ENCODE measurements around the gene PRPSAP1. TPM values are rescaled to one million over a fixed set of nuclear protein-coding genes. Genes with fewer than 3 reads are reported as not detected.
"Not testable (repeated sequence)": the region's sequence is repeated elsewhere in the genome, so short reads cannot be mapped to it uniquely, and the experiment has no call there.

The PRPSAP1 gene
- total RNA-seq, 2 donors from 2014 or later = 61.7 to 70.3 TPM

GRCh38 chr17:76273445-76274111 lies 80.1 kb downstream of the PRPSAP1 start:
- ATAC-seq (no peak), DNase-seq (peak in 1 of 2 donors; percentile 20)
- intact Hi-C loops (cut with DNase I, micrococcal nuclease) = loop anchor here in 1 of 2 donors (10.0 kb wide), 1 partner anchor 149 kb away; no protein-coding TSS in a partner anchor

- intact Hi-C loops (cut with DNase I, micrococcal nuclease) = loop anchor here in 1 of 2 donors (10.0 kb wide), 1 partner anchor 148 kb away; no protein-coding TSS in a partner anchor
- ATAC-seq = no peak
- peak in 1 of 2 donors; percentile 43 for DNase-seq
These were observed 80.9 kb downstream of the PRPSAP1 start for GRCh38 chr17:76272541-76273444.

GRCh38 chr17:76271669-76272540 lies 81.8 kb downstream of the PRPSAP1 start:
- DNase-seq (peak; percentile 64 to 73), ATAC-seq (peak; percentile 50)
- intact Hi-C loops (cut with DNase I, micrococcal nuclease) = loop anchor here in 1 of 2 donors (10.0 kb wide), 1 partner anchor 147 kb away; no protein-coding TSS in a partner anchor

GRCh38 chr17:76270770-76271668 lies 82.7 kb downstream of the PRPSAP1 start:
- ATAC-seq (peak; percentile 9), DNase-seq (peak in 1 of 2 donors; percentile 36)
- intact Hi-C loops (cut with DNase I, micrococcal nuclease) = loop anchor here in 1 of 2 donors (10.0 kb wide), 1 partner anchor 146 kb away; no protein-coding TSS in a partner anchor

GRCh38 chr17:76270127-76270592 lies 83.6 kb downstream of the PRPSAP1 start:
- ATAC-seq = no peak
- intact Hi-C loops (cut with DNase I, micrococcal nuclease) = loop anchor here in 1 of 2 donors (10.0 kb wide), 1 partner anchor 145 kb away; no protein-coding TSS in a partner anchor
- peak in 1 of 2 donors; percentile 26 for DNase-seq

GRCh38 chr17:76268991-76269981 lies 84.4 kb downstream of the PRPSAP1 start:
- intact Hi-C loops (cut with DNase I, micrococcal nuclease) = no loop called here

GRCh38 chr17:76268015-76268749 lies 85.5 kb downstream of the PRPSAP1 start:
- DNase-seq (peak; percentile 70 to 87), ATAC-seq (no peak)
- intact Hi-C loops (cut with DNase I, micrococcal nuclease) = no loop called here

More at GRCh38 chr17:76268991-76269981, 84.4 kb downstream of the PRPSAP1 start:
- ATAC-seq (no peak), DNase-seq (peak in 1 of 2 donors; percentile 29)

- intact Hi-C loops (cut with DNase I, micrococcal nuclease); ATAC-seq; DNase-seq: not testable (repeated sequence)
These were observed 86.1 kb downstream of the PRPSAP1 start for GRCh38 chr17:76267581-76268001.

GRCh38 chr17:76267051-76267576 lies 86.6 kb downstream of the PRPSAP1 start:
- DNase-seq = no peak
- no peak for ATAC-seq
- intact Hi-C loops (cut with DNase I, micrococcal nuclease) = no loop called here

GRCh38 chr17:76266244-76266938 lies 87.3 kb downstream of the PRPSAP1 start:
- ATAC-seq (peak; percentile 21), DNase-seq (peak in 1 of 2 donors; percentile 48)
- intact Hi-C loops (cut with DNase I, micrococcal nuclease) = no loop called here

- intact Hi-C loops (cut with DNase I, micrococcal nuclease) = no loop called here
- DNase-seq (peak in 1 of 2 donors; percentile 81), ATAC-seq (peak; percentile 23)
These were observed 88.0 kb downstream of the PRPSAP1 start for GRCh38 chr17:76265624-76266243.

GRCh38 chr17:76264755-76265623 lies 88.7 kb downstream of the PRPSAP1 start, which contains the start of gene UBALD2:
Gene UBALD2, plus strand, starts transcription at chr17:76265348. Its CDS starts 158 bp downstream, at chr17:76265506.
- ATAC-seq = peak; percentile 75
- intact Hi-C loops (cut with DNase I, micrococcal nuclease) = no loop called here
- peak; percentile 98 to 99 for DNase-seq

- no peak for DNase-seq
- intact Hi-C loops (cut with DNase I, micrococcal nuclease) = no loop called here
- ATAC-seq = no peak
These were observed 89.3 kb downstream of the PRPSAP1 start for GRCh38 chr17:76264425-76264754.

All from left colon (tissue), 2 donors.